ENCODE data around the gene SBF2.

GRCh38 chr11:9880657-9881056 is 413.4 kb downstream of the SBF2 start:
- TF ChIP-seq CTCF (IDR thresholded peaks at IDR 0.05) (no peak), POLR2A (IDR thresholded peaks at IDR 0.05) (no peak)

All from lower leg skin (tissue), 3 donors.